GM23338 (cell line): Measurements from ENCODE around the gene MANBA.

Experiments
- CTCF ChIP-seq, 2 experiments: fragments of 200-600 bp in 1 of 2; sonication (generic) in 1 of 2; conservative IDR thresholded peaks; 2 replicates each; pipeline versions ENCODE4 v1.5.1 to v1.6.1; 2016 to 2017; ENCODE audit warnings: antibody characterized with exemption in 2 of 2, low read depth in 2 of 2, mild to moderate bottlenecking in 2 of 2, moderate library complexity in 1 of 2
- EZH2 ChIP-seq: fragments of 200-600 bp; sonication (generic); IDR thresholded peaks from one replicate; pipeline ENCODE4 v1.8.0; 2017; ENCODE audit warnings: antibody characterized with exemption, mild to moderate bottlenecking, low read depth; ENCODE audit not compliant: unreplicated experiment
- POLR2AphosphoS5 ChIP-seq: IDR thresholded peaks from 2 replicates; pipeline ENCODE4 v1.6.1; 2016; ENCODE audit warnings: antibody characterized with exemption, low read depth

- no peak for TF ChIP-seq CTCF (conservative IDR thresholded peaks at IDR 0.05; ENCODE audit: low read depth in 2 of 2)
- TF ChIP-seq EZH2 = no peak
- TF ChIP-seq POLR2AphosphoS5 = no peak
Observed at GRCh38 chr4:102693861-102694260, 66.9 kb downstream of the MANBA start.
